HUES64 (cell line): ENCODE results near the gene OGFOD3.
"Not testable (repeated sequence)": the region's sequence is repeated elsewhere in the genome, so short reads cannot be mapped to it uniquely, and the experiment has no call there.

Source experiments
- H3K27ac ChIP-seq: 2 replicates; pipeline ENCODE4 v1.7.0; 2013; ENCODE audit warnings: low read depth, low read length, inconsistent platforms
- H3K27me3 ChIP-seq: 2 replicates; pipeline ENCODE4 v1.6.1; 2013; ENCODE audit warnings: mild to moderate bottlenecking, low read length; ENCODE audit not compliant: insufficient read depth
- H3K36me3 ChIP-seq: 2 replicates; pipeline ENCODE4 v1.6.1; 2013; ENCODE audit warnings: mild to moderate bottlenecking, low read length; ENCODE audit not compliant: insufficient read depth
- H3K4me1 ChIP-seq: 2 replicates; pipeline ENCODE4 v1.6.1; 2013; ENCODE audit warnings: mild to moderate bottlenecking, low read length, moderate library complexity; ENCODE audit not compliant: insufficient read depth
- H3K4me3 ChIP-seq: 2 replicates; pipeline ENCODE4 v1.5.1; 2013; ENCODE audit warnings: mild to moderate bottlenecking, low read length, moderate library complexity
- H3K9ac ChIP-seq: 2 replicates; pipeline ENCODE4 v1.6.1; 2013; ENCODE audit warnings: mild to moderate bottlenecking, low read depth, low read length
- H3K9me3 ChIP-seq: 2 replicates; pipeline ENCODE4 v1.6.1; 2013; ENCODE audit warnings: low read depth, low read length; ENCODE audit not compliant: insufficient read depth
- WGBS: fragments of 150-250, 120-280 bp; methylation state at CpG from one replicate; pipeline ENCODE4 v1.1.7; 2013; ENCODE audit warnings: missing lambda C conversion rate; 5-methylcytosine and 5-hydroxymethylcytosine counted together

Gene OGFOD3

DNA sequence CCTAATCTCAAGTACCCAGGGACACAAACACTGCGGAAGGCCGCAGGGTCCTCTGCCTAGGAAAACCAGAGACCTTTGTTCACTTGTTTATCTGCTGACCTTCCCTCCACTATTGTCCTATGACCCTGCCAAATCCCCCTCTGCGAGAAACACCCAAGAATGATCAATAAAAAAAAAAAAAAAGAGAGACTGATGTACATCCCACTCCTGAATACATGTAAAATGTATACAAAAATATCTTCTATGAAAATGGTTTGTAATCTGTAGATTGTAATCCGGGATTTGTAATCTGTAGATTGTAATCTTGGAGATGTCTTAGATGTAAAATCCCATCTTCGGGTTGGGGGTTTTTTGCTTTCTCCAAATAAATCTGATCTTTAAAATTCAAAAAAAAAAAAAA lies 41.1 kb downstream of the OGFOD3 start:
- not testable (repeated sequence) for H3K36me3 ChIP-seq, H3K27ac ChIP-seq, H3K9me3 ChIP-seq, H3K4me3 ChIP-seq, H3K4me1 ChIP-seq, H3K9ac ChIP-seq
- peaks cover 32% of the 10 kb centered on the region for H3K27me3 ChIP-seq
- 100% methylated on average over 1 of the region's 5 CpGs for WGBS

DNA sequence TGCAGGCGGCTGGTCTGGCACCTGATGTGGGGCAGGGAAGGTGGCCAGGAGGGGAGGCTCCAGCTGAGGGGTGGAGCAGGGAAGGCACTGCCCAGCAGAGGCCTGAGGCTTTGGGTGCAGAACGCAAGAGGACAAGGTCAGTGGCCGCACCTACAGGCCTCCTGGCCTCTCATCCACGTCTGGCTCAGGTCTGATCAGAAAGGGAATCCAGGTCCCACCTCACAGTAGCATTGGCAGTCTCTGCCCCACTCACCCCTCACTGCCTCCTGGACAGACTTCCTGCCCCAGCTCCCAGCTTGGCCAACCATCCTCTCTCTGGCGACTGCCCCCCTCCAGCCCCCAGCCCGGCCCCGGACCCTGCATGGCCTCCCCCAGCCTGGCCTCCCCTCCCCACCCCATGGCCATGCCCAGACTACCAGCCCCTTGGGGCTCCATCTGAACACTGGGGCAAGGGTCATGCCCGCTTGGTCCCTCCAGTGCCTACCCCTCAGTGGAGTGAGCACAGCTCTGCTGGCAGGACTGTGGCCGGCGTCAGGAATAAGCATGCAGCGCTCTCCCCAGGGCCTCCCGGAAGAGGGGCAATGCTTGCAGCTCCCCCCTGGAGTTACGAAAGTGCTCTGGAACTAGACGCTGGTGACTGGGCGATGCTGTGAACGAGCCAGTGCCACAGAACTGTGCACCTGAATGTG lies 42.2 kb downstream of the OGFOD3 start:
- H3K36me3 ChIP-seq, result no peaks in the 10 kb centered on the region
- H3K27me3 ChIP-seq, result peaks cover 43% of the 10 kb centered on the region
- H3K4me1 ChIP-seq, result no peaks in the 10 kb centered on the region
- H3K4me3 ChIP-seq, result no peak overlapping the region
- no peaks in the 10 kb centered on the region for H3K9me3 ChIP-seq
- WGBS, result 89% methylated on average over 16 of the region's 16 CpGs
- no peak overlapping the region for H3K27ac ChIP-seq
- no peak overlapping the region for H3K9ac ChIP-seq

DNA sequence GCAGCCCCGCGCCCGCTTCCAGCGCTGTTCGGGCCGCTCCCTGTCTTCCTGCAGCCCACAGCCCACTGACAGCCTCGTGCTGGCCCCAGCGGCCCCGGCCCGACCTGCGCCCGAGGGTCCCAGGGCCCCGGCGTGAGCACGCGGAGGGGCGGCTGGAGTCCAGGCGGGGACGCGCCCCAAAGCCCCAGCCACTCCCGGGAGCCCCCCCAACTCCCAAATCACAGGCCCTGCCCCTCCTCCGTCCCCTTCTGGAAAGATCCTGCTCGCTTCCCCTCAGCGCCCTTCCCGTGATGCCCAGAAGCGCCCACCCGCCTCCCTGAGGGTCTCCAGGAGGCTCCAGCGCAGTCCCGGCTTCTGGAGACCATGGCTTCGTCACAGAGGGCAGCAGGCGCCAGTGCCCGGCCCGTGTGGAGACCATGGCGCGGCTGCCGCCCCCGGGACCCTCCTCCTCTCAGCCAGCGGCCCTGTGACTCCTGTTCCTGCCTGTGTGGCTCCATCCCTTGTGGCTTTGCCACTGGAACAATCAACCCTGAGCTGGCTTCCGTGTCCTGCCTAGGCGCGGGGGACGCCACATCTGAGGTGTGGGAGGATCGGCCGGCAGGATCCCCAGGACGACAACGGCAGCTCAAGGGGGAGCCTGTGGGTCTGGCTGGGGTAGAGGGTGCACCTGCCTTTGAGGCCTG lies 42.9 kb downstream of the OGFOD3 start:
- H3K36me3 ChIP-seq, result no peaks in the 10 kb centered on the region
- H3K27ac ChIP-seq, result no peak overlapping the region
- H3K27me3 ChIP-seq, result peaks cover 50% of the 10 kb centered on the region
- 96% methylated on average over 46 of the region's 46 CpGs for WGBS
- H3K9me3 ChIP-seq, result no peaks in the 10 kb centered on the region
- no peak overlapping the region for H3K4me3 ChIP-seq
- H3K9ac ChIP-seq, result no peak overlapping the region
- no peaks in the 10 kb centered on the region for H3K4me1 ChIP-seq

DNA sequence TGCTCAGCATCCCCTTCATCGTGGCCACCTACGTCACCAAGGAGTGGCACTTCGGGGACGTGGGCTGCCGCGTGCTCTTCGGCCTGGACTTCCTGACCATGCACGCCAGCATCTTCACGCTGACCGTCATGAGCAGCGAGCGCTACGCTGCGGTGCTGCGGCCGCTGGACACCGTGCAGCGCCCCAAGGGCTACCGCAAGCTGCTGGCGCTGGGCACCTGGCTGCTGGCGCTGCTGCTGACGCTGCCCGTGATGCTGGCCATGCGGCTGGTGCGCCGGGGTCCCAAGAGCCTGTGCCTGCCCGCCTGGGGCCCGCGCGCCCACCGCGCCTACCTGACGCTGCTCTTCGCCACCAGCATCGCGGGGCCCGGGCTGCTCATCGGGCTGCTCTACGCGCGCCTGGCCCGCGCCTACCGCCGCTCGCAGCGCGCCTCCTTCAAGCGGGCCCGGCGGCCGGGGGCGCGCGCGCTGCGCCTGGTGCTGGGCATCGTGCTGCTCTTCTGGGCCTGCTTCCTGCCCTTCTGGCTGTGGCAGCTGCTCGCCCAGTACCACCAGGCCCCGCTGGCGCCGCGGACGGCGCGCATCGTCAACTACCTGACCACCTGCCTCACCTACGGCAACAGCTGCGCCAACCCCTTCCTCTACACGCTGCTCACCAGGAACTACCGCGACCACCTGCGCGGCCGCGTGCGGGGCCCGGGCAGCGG lies 43.6 kb downstream of the OGFOD3 start:
- Histone ChIP-seq H3K9ac (no peak overlapping the region), H3K27ac (no peak overlapping the region), H3K27me3 (peaks cover 55% of the 10 kb centered on the region), H3K9me3 (no peaks in the 10 kb centered on the region), H3K4me3 (no peak overlapping the region), H3K4me1 (no peaks in the 10 kb centered on the region), H3K36me3 (no peaks in the 10 kb centered on the region)
- 97% methylated on average over 79 of the region's 79 CpGs for whole genome bisulfite sequencing

DNA sequence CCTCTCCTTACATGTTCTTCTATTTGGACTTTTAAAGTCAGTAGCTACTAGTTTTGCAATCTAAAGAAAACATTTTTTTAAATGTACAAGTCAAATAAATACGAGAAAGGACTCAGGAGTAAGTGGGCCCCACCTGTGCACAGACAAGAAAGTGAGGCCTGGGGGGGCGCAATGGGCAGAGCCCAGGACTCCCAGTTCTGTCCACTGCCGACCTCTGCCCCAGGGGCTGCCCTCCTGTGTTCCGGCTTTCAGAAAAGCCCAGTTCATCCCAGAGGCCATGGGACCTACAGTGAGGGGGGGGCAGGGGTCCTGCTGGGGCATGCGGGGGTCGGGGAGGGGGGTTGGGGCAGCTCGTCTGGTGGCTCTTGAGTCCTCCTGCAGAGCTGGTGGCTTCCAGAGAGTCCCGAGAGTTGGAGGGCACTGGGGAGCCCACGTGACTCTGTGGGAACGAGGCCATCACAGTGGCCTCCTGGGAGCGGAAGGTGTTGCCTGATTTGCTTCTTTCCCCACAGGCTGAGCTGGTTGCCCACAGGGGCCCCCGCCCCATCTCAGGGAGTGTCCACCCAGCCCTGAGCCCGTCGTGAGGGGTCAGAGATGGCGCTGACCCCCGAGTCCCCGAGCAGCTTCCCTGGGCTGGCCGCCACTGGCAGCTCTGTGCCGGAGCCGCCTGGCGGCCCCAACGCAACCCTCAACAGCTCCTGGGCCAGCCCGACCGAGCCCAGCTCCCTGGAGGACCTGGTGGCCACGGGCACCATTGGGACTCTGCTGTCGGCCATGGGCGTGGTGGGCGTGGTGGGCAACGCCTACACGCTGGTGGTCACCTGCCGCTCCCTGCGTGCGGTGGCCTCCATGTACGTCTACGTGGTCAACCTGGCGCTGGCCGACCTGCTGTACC lies 44.4 kb downstream of the OGFOD3 start:
- H3K4me1 ChIP-seq, result no peaks in the 10 kb centered on the region
- peaks cover 62% of the 10 kb centered on the region for H3K27me3 ChIP-seq
- H3K36me3 ChIP-seq, result no peaks in the 10 kb centered on the region
- 94% methylated on average over 37 of the region's 37 CpGs for WGBS
- H3K9me3 ChIP-seq, result no peaks in the 10 kb centered on the region
- no peak overlapping the region for H3K9ac ChIP-seq
- no peak overlapping the region for H3K27ac ChIP-seq
- no peak overlapping the region for H3K4me3 ChIP-seq

DNA sequence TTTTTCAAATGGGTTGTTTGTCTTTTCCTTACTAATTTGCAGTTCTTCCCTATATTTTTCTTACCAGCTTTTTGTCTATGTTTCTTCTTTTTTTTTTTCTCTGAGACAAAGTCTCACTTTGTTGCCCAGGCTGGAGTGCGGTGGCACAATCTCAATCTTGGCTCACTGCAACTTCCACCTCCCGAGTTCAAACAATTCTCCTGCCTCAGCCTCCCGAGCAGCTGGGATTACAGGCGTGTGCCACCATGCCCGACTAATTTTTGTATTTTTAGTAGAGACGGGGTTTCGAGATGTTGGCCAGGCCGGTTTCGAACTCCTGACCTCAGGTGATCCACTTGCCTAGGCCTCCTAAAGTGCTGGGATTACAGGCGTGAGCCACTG lies 45.3 kb downstream of the OGFOD3 start:
- not testable (repeated sequence) for H3K9me3 ChIP-seq, H3K4me1 ChIP-seq
- H3K27me3 ChIP-seq, result peaks cover 62% of the 10 kb centered on the region

DNA sequence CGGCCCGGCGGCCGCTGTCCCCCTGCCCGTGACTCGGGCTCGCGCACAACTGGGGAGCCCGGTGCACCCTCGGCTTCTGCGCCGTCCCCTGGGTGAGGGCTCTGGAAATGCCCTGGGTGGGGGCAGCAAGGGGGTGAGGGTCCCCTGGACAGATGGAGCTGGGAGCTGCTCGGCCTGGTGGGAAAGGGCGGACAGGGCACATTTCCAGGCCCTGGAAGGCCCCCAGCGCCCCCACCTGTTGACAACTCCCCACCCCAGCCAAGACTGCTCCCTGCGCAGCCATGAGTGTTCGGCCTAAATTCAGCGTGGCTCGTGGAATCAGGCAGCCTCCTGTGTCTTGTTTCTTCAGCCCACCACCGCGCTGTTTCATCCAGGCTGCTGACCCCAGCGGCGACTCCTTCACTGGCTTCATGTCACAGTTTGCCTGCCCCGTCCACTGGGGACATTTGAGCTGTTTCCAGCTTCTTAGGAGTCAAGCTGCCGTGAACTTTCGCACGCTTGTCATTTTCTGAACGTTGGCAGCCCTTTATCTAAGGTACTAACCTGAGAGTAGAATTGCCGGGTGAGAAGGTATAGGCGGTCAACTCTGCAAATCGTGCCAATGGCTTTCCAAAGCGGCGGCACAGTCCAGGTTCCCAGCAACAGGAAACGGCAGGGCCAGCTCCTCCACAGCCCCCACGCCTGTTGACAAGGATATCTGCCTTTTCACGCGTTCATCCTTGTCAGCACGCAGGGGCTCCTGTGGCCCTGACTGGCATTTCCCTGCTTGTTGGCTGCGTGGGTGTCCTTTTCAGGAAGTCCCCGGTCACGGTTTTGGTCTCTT lies 45.9 kb downstream of the OGFOD3 start:
- Histone ChIP-seq H3K4me1 (no peaks in the 10 kb centered on the region), H3K27me3 (peaks cover 59% of the 10 kb centered on the region), H3K9ac (no peak overlapping the region), H3K36me3 (no peaks in the 10 kb centered on the region), H3K9me3 (no peaks in the 10 kb centered on the region), H3K4me3 (peak overlapping the region; percentile 45), H3K27ac (no peak overlapping the region)
- WGBS, result 66% methylated on average over 41 of the region's 41 CpGs

More for the DNA sequence above, 45.3 kb downstream of the OGFOD3 start:
- 93% methylated on average over 10 of the region's 10 CpGs for WGBS
- not testable (repeated sequence) for H3K9ac ChIP-seq, H3K4me3 ChIP-seq, H3K27ac ChIP-seq, H3K36me3 ChIP-seq

DNA sequence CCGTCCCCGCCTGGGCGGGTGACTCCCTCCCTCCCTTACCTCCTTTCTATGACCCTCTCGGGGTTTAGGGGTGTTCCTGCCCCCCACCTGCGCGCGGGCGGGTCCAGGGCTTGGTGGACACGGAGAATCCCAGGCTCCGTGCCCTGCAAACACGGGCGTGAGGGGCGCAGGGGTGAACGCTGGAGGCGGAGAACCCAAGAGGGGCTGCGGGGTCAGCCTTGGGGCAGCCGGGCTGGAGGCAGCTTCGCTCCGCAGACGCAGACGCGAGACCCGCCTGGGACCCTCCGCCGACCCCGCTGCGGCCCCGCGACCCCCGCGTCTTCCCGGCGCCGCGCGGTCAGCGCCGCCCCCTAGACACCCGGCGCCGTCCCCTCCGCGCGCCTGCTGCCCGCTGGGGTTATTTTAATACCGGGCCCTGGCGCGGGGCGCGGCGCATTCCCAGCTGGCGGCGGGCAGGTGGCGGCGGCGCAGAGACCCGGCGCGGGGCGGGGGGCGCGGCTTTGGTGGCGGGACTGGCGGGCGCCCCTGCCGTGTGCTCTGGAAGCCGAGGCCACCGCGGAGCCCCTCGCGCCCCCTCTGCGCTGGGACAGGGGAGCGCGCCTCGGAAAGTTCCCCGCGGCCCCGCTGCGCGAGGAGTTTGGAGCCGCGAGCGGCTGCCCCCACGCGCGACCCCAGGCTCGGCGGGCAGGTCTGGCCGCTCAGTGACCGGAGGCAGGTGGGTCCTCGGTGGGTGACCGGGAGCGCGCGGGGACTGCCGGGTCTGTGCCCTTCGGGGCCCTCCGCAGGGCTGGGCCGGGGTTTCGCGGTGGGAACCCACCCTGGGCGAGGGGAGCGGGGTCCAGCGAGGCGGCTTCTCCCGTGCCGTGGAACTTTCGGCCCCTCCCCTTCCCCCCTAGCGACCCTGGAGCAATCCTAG lies 46.8 kb downstream of the OGFOD3 start, which contains the start of gene UTS2R:
Gene UTS2R, plus strand, starts transcription at position 433 of the 916 bp plus-strand sequence. CDS start 2,560 bp downstream, outside the sequence.
- peaks cover 59% of the 10 kb centered on the region for H3K27me3 ChIP-seq
- no peaks in the 10 kb centered on the region for H3K36me3 ChIP-seq
- WGBS, result 10% methylated on average over 109 of the region's 109 CpGs
- no peaks in the 10 kb centered on the region for H3K4me1 ChIP-seq
- H3K9me3 ChIP-seq, result no peaks in the 10 kb centered on the region
- no peak within 1 kb of the TSS for H3K9ac ChIP-seq
- peak within 1 kb of the TSS; percentile 45 for H3K4me3 ChIP-seq
- no peak within 1 kb of the TSS for H3K27ac ChIP-seq

DNA sequence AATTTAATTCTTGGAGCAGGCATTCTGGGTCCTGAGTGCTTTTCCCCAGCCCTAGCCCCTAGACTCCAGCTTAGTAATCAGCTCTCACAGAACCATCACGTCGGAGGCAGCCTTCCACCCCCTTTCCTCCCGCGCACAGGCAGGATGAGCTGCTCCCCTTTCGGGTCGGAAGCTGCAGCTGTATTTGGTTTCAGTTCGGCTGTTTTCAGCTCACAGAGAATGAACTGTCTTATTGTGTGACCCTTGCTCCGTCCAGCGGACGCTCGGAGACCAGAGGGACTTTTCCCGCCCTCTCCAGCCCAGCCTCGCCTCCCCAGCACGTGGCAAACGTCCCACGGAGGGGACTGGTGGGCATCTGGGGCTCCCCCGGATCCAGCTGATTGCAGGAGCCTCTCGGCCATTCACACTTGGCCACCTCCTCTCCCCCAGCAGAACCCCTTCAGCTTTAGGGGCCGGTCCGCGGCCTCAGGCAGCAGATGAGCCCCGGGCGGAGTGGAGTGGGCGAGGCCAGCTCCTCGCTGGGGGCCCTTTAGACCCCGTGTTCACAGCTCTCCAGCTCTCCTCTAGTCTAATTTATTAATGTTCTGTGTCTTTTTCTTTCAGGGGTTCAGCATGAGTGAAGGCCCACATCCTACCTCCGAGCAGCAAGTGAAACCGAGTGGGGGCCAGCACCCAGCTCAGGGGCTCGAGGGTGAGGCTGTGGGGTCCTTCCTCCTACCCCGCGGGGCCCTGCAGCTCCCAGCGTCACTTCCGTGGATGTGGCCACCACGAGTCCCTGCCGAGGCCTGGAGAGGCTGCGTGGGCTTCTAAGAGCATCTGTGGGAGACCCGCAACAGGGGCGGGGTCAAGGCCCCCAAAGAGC lies 47.7 kb downstream of the OGFOD3 start:
- peaks cover 55% of the 10 kb centered on the region for H3K27me3 ChIP-seq
- no peak overlapping the region for H3K9ac ChIP-seq
- peak overlapping the region; percentile 45; the same call in 1 of the 2 replicates for H3K4me3 ChIP-seq
- H3K27ac ChIP-seq, result no peak overlapping the region
- no peaks in the 10 kb centered on the region for H3K36me3 ChIP-seq
- H3K9me3 ChIP-seq, result no peaks in the 10 kb centered on the region
- 65% methylated on average over 37 of the region's 38 CpGs for WGBS
- no peaks in the 10 kb centered on the region for H3K4me1 ChIP-seq
